GM21786 (cell line): ENCODE data around the gene FABP3.

Experiments used
- ATAC-seq: cut with Tn5 transposase; IDR thresholded peaks from one replicate; pipeline ENCODE4 v1.9.1; 2021; ENCODE audit not compliant: unreplicated experiment

The FABP3 gene

GRCh38 chr1:31373897-31374486 lies 1.1 kb upstream of the FABP3 start:
- ATAC-seq = no peak

- ATAC-seq = no peak
Measured at GRCh38 chr1:31372751-31373055, 173 bp downstream of the FABP3 start.

GRCh38 chr1:31372051-31372450 lies 825 bp downstream of the FABP3 start:
- ATAC-seq = no peak

- no peak for ATAC-seq
Measured at GRCh38 chr1:31371121-31371959, 1.5 kb downstream of the FABP3 start.

- no peak for ATAC-seq
Measured at GRCh38 chr1:31370565-31370964, 2.3 kb downstream of the FABP3 start.

GRCh38 chr1:31370021-31370420 lies 2.9 kb downstream of the FABP3 start:
- no peak for ATAC-seq

- ATAC-seq = no peak
Measured at GRCh38 chr1:31368611-31369107, 4.2 kb downstream of the FABP3 start.

- no peak for ATAC-seq
Measured at GRCh38 chr1:31366796-31367195, 6.1 kb downstream of the FABP3 start.

GRCh38 chr1:31364561-31365250 lies 8.2 kb downstream of the FABP3 start:
- no peak for ATAC-seq

GRCh38 chr1:31362032-31362431 lies 10.8 kb downstream of the FABP3 start:
- no peak for ATAC-seq

- ATAC-seq = no peak
Measured at GRCh38 chr1:31361607-31362006, 11.3 kb downstream of the FABP3 start.

- no peak for ATAC-seq
Measured at GRCh38 chr1:31356427-31356826, 16.4 kb downstream of the FABP3 start.

- no peak for ATAC-seq
Measured at GRCh38 chr1:31354283-31354682, 18.6 kb downstream of the FABP3 start.

GRCh38 chr1:31348449-31348848 lies 24.4 kb downstream of the FABP3 start:
- ATAC-seq = no peak

- no peak for ATAC-seq
Measured at GRCh38 chr1:31346785-31347184, 26.1 kb downstream of the FABP3 start.

GRCh38 chr1:31345635-31346034 lies 27.2 kb downstream of the FABP3 start:
- no peak for ATAC-seq

- ATAC-seq = no peak
Measured at GRCh38 chr1:31344503-31344902, 28.4 kb downstream of the FABP3 start.

GRCh38 chr1:31336687-31337467 lies 36.0 kb downstream of the FABP3 start:
- no peak for ATAC-seq

- no peak for ATAC-seq
Measured at GRCh38 chr1:31335007-31335406, 37.9 kb downstream of the FABP3 start.

- ATAC-seq = no peak
Measured at GRCh38 chr1:31327381-31327780, 45.5 kb downstream of the FABP3 start.

- ATAC-seq = no peak
Measured at GRCh38 chr1:31326461-31326860, 46.4 kb downstream of the FABP3 start.
